Neuronal stem cell (in vitro differentiated cells): Measurements from ENCODE around the gene NUP214. TPM values are rescaled to one million over a fixed set of nuclear protein-coding genes. Genes with fewer than 3 reads are reported as not detected.

ENCODE experiments used
- small RNA-seq: library from polyadenylated mRNA; stranded (forward); fragments of <200 nt; extraction: miRNeasy Mini kit (QIAGEN cat#:217004); gene quantifications from one replicate; pipeline ENCODE3, GENCODE V24; 2013; ENCODE audit not compliant: insufficient read depth

The NUP214 gene

Small RNA genes lying within 50 kb of the gene (small RNA-seq; reads per million reads assigned to genes)
- gene RNU6-881P: not detected
